Embryonic facial prominence (tissue), 1 donor: Measurements from ENCODE around the gene TTLL10.

Experiments
- DNase-seq: peaks from one replicate; pipeline ENCODE4 v3.0.0-alpha.2; 2016; ENCODE audit errors: extremely low spot score

The TTLL10 gene

DNA sequence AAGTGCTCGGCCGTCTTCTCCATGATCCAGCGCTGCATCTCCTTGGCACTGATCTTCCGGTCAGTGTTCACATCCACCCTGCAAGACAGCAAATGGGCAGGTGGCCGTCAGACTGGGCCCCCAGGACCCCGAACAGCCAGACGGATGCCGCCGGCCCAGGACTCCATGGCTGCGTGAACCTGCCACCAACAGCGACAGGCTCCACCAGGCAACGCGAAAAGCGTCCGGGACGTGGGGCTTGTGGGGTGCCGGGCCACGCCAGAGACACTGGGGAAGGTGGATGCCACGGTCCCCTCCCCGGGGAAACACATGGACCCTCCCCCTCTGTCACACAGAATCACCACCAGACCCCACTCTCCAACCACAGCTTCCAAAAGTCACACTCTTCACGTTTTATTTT lies 50.2 kb downstream of the TTLL10 start:
- DNase-seq = no peak

DNA sequence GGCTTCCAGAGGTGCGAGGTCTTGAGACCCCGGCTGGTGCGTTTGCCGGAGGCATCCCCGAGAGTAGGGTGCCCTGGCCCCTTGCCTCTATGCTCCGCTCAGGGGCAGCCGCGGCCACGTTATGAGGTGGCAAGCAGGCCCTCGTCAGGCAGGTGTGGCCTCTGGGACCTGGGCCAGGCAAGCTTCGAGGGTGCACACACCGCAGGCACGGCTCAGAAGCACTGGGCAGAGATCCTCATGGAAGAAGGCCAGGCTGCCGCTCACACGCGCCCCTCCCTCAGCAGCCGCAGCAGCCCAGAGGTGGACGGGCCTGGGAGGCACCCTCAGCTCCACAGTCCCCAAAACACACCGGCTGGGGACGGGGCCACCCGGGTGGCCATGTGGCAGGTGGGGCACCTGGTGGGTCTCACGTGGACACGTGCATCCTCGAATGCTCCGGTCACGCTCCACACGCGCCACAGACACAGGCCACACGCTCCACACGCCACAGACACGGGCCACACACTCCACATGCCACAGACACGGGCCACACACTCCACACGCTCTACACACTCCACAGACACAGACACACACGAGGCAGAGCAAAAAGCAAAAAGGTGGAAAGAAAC lies 51.7 kb downstream of the TTLL10 start:
- DNase-seq = no peak

DNA sequence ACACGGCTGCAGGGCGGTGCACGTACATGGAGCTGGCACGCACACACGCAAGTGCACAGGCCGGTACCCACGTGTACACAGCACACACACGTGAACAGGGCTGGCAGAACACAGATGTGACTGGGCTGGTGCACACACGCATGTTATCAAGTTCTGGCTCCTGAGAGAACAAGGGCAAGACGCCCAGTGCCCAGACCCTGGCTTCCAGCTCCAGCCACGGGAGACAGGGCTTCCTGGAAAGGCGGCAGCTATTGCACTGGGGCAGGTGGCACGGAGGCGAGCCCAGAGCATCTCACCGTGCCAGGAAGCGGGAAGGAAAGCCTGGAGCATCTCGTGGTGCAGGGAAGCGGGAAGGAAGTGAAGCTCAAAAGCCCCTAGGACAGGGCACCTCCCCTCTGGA lies 52.2 kb downstream of the TTLL10 start:
- no peak for DNase-seq

DNA sequence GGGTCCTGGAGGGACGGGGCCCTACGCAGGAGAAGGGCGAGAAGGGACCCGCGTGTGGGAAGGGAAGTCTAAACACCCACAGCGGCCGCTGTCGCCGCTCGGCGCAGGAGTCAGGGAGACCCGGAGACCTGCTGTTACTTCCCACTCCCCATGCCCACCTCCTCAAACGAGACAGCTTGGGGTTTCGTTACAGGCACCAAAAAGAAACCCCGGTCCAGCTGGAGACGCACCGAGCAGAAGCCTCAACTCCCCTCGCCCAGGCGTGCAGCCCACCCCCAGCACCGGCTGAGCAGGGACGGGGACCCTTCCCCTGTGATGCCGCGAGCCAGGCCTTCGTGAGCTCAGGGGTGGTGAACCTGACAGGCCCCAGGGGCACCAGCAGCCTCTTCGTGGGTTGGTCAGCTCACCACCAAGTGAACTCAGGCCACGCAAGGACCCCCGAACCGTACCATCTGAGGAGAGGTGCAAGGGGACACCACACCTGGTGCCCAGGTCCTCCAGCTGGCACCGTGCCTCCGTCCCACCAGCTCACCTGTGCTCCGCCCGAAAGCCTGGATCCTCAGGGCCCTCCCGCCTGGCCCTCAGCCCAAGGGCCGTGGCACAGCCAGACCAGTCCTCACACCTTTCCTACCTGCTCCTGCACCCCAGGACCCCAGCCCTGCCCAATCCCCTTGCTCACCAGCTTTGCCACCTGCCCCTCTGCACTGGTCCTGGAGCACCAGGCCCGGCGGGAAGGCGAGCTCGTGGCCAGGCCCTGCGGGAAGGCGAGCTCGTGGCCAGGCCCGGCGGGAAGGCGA lies 53.1 kb downstream of the TTLL10 start:
- no peak for DNase-seq

DNA sequence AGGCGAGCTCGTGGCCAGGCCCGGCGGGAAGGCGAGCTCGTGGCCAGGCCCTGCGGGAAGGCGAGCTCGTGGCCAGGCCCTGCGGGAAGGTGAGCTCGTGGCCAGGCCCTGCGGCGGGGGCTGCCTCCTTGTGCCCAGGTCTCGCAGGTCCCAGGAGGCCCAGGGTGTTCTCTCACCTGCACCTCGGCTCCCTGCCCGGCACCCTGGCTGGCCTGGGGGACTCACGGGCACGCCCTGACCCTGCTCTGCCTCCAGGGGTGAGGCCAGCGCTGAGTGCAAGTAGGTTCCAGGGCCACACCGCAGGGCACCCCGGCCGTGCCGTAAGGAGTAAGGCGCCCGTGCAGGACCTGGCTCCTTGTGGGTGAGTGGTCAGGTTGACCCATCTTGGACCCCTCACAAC lies 53.7 kb downstream of the TTLL10 start:
- DNase-seq = no peak

DNA sequence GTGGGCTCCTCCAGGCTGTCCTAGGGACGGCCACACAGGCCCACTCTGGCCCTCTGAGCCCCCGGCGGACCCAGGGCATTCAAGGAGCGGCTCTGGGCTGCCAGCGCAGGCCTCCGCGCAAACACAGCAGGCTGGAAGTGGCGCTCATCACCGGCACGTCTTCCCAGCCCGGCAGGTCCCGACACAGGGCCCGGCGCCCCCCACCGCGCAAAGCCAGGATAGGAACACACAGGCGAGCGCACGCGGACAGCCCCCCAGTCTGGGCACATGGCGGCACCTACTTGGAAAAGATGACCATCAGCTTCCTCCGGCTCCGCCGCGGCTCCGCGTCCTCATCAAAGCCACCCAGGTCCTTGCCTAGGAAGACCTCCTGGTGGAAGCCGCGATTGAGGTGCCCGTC lies 54.5 kb downstream of the TTLL10 start:
- no peak for DNase-seq

DNA sequence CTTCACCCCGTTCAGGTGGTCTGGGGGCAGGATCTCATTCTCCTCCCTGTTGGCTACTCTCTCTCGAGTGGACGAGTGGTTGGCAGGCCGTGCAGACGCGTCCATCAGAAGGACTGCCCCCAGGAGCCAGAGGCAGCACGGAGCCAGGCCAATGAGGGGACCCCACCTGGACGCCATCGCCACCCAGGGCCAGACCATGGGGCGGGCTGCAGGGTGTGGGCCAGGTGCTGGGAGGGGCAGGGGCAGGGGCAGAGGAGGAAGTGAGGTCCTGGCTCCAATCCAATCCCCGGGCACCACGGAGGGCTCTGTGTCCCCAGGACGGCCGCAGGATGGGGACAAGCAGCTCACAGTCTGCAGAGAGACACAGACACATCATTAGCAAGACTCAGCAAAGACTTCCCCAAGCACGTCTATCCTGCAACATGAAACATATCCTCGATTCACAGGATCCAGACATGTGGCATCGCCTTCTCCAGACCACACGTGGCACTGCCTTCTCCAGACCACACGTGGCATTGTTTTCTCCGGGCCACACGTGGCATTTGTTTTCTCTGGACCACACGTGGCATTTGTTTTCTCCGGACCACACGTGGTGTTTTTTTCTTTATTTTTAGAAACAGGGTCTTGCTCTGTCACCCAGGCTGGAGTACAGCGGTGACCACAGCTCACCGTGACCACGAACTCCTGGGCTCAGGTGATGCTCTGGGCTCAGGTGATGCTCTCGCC lies 55.1 kb downstream of the TTLL10 start:
- DNase-seq = no peak

DNA sequence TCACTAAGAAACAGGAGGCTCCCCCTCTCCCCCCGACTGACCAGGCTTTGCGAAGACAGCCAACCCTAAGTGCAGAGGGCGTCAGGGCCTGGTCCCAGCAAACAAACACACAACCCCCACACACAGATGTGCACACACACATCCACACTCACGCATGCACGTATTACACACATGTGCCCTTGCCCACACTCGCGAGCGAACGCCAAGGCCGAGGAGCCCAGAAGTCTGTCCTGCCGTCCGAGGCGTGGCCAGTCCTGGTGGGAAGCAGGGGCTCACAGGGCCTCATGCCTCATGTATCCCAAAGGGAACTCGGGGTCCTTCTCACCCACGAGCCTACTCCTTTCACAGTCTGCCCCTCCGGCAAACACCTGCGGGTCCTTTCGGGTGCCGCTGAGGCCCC lies 56.1 kb downstream of the TTLL10 start:
- DNase-seq = no peak

DNA sequence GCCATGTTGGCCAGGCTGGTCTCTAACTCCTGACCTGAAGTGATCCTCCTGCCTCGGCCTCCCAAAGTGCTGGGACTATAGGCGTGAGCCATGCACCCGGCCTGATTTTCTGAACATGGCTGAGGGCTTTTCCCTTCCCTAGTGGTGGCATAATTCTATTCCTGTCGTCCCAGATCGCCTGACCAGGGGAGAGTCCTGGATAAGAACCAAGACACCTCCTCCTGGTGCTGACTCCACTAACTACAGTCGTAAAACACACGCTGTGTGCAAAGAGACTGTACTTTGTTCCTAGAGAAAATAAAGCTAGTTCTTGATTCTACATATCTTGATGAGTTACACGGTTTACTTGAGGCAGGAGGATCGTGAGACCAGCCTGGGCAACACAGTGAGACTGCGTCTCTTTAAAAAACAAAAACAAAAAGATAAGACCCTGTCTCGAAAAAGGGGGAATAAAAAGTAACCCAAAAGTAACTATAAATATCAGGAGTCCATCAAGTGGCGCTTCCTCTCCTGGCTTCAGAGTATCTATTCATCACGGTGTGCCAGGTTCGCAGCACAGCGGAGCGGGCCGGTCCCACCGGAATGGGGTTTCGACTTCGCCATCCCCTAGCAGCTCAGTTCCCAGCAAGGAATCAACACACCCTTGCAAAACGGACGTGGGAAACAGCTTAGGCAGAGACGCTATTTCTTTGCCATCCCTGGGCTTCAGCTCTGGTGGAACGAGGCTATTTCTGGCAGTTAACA lies 57.1 kb downstream of the TTLL10 start:
- no peak for DNase-seq

DNA sequence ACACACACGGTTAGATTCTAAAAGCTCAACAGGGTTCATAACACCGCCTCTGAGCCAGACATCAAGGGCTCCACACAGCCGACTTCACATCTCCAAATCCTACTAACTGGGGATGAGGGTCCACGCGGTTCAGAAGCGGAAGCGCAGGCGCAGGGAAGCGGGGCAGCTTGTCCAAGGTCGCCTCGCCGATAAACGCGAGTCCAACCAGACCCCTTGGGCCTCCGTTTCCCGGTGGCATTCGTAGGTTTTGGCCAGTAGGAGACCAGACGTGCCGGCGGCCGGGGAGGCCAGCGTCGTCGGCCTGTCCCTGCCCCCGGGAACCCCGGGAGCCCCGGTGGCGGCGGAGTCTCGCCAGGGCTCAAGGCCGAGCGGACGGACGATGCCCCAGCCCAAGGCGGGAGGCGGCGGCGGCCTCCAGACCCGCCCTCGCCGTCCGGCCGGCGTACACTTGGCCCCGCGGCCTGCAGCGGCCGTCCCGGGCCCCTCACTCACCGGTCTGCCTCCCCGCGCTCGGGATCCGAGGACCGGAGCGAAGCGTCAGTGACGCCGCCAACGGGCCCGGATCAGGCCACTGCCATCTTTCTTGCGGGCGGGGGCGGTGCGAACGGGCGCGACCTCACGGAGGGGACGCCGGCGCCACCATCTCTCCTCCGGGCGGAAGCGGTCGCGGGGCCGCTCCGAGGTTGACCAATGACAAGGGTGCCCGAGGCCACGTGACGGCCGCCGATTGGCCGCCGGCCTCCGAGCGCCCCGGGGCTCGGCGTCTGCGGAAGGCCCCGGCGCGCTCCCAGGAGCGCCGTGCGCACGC lies 57.9 kb downstream of the TTLL10 start, which contains the start of gene SDF4:
SDF4 (minus strand) TSS at position 602 of the 808 bp plus-strand sequence. CDS start 3,229 bp downstream, outside the sequence.
- DNase-seq = peak; percentile 95

DNA sequence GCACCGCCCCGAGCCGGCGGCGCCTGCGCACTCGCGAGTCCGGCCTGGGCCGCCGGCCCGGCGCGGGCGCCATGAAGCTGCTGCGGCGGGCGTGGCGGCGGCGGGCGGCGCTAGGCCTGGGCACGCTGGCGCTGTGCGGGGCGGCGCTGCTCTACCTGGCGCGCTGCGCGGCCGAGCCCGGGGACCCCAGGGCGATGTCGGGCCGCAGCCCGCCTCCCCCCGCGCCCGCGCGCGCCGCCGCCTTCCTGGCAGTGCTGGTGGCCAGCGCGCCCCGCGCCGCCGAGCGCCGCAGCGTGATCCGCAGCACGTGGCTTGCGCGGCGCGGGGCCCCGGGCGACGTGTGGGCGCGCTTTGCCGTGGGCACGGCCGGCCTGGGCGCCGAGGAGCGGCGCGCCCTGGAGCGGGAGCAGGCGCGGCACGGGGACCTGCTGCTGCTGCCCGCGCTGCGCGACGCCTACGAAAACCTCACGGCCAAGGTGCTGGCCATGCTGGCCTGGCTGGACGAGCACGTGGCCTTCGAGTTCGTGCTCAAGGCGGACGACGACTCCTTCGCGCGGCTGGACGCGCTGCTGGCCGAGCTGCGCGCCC lies 58.6 kb downstream of the TTLL10 start, which contains the start of gene B3GALT6:
B3GALT6 (plus strand) TSS at position 30 of the 588 bp plus-strand sequence; CDS start at position 72, 42 bp downstream.
- DNase-seq = no peak

DNA sequence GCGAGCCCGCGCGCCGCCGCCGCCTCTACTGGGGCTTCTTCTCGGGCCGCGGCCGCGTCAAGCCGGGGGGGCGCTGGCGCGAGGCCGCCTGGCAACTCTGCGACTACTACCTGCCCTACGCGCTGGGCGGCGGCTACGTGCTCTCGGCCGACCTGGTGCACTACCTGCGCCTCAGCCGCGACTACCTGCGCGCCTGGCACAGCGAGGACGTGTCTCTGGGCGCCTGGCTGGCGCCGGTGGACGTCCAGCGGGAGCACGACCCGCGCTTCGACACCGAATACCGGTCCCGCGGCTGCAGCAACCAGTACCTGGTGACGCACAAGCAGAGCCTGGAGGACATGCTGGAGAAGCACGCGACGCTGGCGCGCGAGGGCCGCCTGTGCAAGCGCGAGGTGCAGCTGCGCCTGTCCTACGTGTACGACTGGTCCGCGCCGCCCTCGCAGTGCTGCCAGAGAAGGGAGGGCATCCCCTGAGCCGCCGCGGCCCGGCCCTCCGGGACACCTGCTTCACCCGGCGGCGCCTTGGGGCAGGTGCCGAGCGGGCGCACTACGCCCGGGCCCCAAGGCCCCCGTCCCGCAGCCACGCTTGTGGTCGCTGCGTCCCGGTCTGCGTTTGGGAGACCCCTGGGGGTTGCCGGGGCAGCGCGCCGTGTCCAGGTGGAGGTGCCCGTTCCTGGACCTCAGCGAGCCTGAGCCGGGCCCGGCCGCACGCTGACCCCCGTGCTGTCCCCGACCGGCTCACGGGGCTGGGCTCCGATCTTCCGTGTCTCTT lies 59.3 kb downstream of the TTLL10 start:
- no peak for DNase-seq

DNA sequence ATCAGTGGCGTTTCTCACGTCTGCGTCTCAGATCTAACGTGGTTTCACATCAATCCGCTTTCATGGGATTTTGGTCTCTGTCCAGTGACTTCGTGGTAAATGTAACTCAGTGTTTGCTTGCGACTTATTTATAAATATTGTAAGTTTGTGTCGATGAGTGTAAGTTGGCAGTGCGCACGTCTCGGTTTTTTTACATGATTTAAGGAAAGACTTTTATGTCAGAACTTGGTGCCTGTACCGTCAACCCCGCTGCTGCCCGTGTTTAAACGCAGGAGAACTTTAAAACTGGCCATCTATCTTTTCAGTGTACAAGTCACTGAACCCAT lies 59.9 kb downstream of the TTLL10 start:
- DNase-seq = no peak

DNA sequence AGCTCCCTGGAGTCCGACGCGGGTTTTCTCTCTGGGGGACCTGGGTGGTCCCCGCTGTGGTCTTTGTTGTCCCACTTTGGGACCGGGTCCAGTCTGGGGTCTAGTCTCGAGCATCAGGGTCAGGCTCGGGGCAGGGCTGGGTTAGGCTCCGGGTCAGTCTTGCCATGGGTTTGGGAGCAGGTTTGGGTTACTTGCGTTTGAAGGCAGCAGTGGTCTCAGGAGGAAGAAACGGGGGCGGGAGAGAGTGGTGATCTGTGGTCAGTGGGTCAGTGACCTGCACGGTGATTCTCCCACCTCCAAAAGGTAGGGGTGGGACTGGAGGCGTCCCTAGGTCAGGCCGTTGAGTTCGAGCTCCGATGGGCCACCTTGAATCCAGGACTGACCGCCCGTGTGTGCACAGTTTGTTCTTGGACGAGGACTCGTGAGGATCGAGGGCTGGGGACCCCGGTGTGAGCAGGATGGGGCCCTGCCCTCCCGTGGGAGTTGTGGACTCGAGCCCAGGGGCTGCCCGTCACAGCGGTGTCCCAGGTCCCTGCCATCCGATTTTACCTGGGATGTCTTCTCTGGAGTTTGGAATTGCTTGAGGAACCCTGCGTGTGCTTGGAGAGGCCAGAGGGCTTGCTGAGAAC lies 60.6 kb downstream of the TTLL10 start:
- no peak for DNase-seq

DNA sequence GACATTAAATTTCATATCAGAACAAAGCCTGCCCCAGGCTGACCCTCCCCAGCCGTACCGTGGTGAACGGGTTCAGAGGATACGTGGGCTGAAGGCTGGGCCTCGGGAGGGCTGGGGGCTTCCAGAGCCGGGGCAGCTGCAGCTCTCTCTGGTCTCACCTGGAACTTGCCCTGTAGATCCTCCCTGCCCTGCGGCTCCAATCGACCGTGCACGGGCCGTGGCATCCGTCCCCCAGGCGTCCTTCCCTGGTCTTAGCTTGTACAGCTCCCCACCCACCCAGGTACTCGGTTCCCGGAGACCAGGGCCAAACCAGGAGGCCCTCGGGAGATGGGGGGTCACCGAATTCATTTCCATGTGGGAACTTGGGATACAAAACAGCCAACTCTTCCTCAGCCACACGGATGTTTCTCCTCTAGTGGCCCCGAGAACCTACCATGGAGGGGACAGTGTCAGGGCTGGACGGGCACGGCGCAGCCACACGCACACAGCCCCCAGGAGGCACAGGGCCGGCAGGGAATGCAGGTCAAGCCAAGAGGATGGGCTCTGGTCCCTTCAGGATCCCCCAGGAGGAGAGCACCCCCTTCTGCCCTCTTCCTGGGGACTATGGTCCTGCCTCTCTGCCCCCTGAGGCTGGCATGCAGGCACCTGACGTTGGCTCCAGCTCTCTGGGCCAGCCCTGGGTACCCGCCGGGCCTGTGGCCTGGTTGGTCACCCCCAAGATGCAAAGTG lies 61.5 kb downstream of the TTLL10 start:
- DNase-seq = no peak

DNA sequence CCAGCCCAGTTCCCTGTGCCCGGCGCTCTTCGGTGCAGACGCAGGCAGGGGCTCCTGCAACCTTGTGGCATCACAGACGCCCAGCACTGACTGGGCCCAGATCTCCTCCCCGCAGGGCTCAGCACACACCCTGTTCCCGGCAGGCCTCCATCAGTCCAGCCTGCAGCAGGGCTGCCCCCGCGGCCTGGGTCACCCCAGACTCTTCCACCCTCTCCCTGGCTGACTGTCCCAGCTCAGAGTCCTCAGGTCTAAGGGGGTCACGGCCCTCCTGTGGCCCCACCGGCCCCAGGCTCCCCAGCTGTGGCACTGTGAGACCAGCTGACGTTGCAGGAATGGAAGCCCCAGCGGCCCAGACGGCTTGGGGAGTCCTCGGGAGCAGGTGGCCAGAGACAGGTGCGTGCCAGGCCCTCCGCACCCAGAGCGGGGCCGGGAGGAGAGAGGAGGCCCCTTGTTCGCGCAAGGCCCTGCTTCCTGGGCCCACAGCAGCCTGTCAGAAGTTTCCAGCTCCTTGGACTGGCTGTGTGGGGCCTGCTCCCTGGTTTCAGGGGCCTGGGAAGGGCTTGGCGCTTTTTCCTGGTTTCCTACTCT lies 62.6 kb downstream of the TTLL10 start:
- no peak for DNase-seq

DNA sequence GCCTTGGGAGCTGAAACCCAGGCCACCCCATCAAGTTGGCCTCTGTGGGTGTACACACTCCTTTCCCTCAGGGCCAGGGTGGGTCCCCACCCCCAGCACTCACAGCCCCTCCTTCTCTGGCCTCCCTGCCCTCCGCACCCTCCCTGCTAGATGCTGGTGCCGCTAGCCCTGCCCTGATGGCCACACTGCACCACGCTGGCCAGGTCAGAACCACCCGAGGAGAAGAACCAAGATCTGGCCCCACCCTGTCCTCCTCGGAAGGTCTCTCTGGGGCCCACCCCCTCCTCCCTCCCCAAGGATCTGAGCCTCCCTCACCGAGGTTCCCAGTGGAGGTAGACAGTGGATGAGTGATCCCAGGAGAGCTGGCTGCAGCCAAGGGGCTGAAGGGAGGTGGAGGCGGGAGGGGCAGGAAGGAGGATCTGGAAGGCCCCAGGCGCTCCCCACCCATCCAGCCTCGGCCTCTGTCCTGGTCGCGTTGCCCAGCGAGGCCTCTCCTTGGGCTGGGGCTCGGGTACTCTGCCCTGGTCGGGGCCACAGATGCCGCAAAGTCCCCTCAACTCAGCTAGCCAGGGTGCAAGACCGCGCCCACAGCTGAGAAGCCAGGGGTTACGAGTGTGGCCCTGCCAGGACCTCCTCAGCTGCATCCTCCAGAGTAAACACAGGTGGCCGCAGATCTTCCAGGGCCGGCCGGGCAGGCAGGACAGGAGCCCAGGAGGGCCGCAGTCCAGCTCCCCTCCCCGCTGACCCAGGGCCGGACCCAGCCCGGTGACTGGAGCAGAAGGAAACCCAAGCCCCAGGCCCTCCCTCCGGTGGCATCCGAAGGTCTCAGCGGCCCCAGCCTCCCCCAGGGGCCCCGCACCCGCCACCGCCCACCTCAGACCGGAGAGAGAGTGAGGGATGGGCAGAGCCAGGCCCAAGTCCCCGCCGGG lies 63.5 kb downstream of the TTLL10 start:
- no peak for DNase-seq
